OCI-LY3 (cell line): ENCODE measurements around the gene PCSK6.

Experiments used
- EZH2phosphoT487 ChIP-seq: fragments of 200-600 bp; shearing (Covaris generic); IDR thresholded peaks from 2 replicates; pipeline ENCODE4 v1.6.1; 2018; ENCODE audit warnings: antibody characterized with exemption, mixed run types, low read depth
- TF ChIP-seq, protein P1 (sequence below): fragments of 200-600, 300-600 bp; sonication (generic); IDR thresholded peaks from 2 replicates; pipeline ENCODE4 v1.5.1; 2014; ENCODE audit warnings: antibody characterized with exemption, low read length, low read depth

GRCh38 chr15:101502572-101503295, 13.2 kb upstream of the PCSK6 start:
- TF ChIP-seq, protein P1, sequence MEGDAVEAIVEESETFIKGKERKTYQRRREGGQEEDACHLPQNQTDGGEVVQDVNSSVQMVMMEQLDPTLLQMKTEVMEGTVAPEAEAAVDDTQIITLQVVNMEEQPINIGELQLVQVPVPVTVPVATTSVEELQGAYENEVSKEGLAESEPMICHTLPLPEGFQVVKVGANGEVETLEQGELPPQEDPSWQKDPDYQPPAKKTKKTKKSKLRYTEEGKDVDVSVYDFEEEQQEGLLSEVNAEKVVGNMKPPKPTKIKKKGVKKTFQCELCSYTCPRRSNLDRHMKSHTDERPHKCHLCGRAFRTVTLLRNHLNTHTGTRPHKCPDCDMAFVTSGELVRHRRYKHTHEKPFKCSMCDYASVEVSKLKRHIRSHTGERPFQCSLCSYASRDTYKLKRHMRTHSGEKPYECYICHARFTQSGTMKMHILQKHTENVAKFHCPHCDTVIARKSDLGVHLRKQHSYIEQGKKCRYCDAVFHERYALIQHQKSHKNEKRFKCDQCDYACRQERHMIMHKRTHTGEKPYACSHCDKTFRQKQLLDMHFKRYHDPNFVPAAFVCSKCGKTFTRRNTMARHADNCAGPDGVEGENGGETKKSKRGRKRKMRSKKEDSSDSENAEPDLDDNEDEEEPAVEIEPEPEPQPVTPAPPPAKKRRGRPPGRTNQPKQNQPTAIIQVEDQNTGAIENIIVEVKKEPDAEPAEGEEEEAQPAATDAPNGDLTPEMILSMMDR: no peak
- no peak for TF ChIP-seq EZH2phosphoT487
